Fibroblast of lung (primary cell): ENCODE data around the gene SORCS2. TPM values are rescaled to one million over a fixed set of nuclear protein-coding genes. Genes with fewer than 3 reads are reported as not detected.

Source experiments
- DNase-seq, 2 donors: peaks; one replicate each; pipeline versions ENCODE4 v3.0.0 to v3.0.0-alpha.2; 2010; ENCODE audit warnings: low read depth in 2 of 2
- H2AFZ ChIP-seq: 2 replicates; pipeline ENCODE4 v1.5.1; 2012; ENCODE audit warnings: low read length, control low read depth, inconsistent platforms
- H3K27ac ChIP-seq: 2 replicates; pipeline ENCODE4 v1.5.1; 2011; ENCODE audit warnings: low read length, control low read depth; ENCODE audit not compliant: insufficient read depth
- H3K27me3 ChIP-seq: 2 replicates; pipeline ENCODE4 v1.5.1; 2011; ENCODE audit warnings: mild to moderate bottlenecking, low read length; ENCODE audit not compliant: control insufficient read depth, insufficient read depth
- H3K36me3 ChIP-seq: 2 replicates; pipeline ENCODE4 v1.5.1; 2011; ENCODE audit warnings: low read length; ENCODE audit not compliant: control insufficient read depth, insufficient read depth
- H3K4me1 ChIP-seq: 2 replicates; pipeline ENCODE4 v1.5.1; 2011; ENCODE audit warnings: low read length; ENCODE audit not compliant: control insufficient read depth, insufficient read depth; ENCODE audit errors: extremely low read depth
- H3K4me2 ChIP-seq: 2 replicates; pipeline ENCODE4 v1.5.1; 2011; ENCODE audit warnings: low read length, control low read depth; ENCODE audit not compliant: insufficient read depth; ENCODE audit errors: extremely low read depth
- H3K4me3 ChIP-seq, 4 experiments: fragments of 200-600 bp in 1 of 4; sonication (generic) in 1 of 4; replicated peaks in 1 of 4; 2 replicates each; pipeline ENCODE4 v1.5.1; 2011 to 2016; ENCODE audit warnings: low read length in 4 of 4, low read depth in 3 of 4, mild to moderate bottlenecking in 3 of 4, control low read depth in 2 of 4, inconsistent platforms in 1 of 4, mixed read lengths in 1 of 4; ENCODE audit not compliant: insufficient read depth in 1 of 4; ENCODE audit errors: control extremely low read depth in 1 of 4
- H3K79me2 ChIP-seq: 2 replicates; pipeline ENCODE4 v1.5.1; 2012; ENCODE audit warnings: mild to moderate bottlenecking, low read length, inconsistent platforms; ENCODE audit not compliant: control insufficient read depth, insufficient read depth
- H3K9ac ChIP-seq: 2 replicates; pipeline ENCODE4 v1.5.1; 2011; ENCODE audit warnings: mild to moderate bottlenecking, low read length, control low read depth; ENCODE audit not compliant: insufficient read depth
- H3K9me3 ChIP-seq: 2 replicates; pipeline ENCODE4 v1.5.1; 2012; ENCODE audit warnings: low read depth, low read length; ENCODE audit not compliant: control insufficient read depth, insufficient read depth
- H4K20me1 ChIP-seq: 2 replicates; pipeline ENCODE4 v1.5.1; 2011; ENCODE audit warnings: low read length; ENCODE audit not compliant: control insufficient read depth, insufficient read depth; ENCODE audit errors: extremely low read depth
- CTCF ChIP-seq, 2 donors: IDR thresholded peaks in 1 of 2; conservative IDR thresholded peaks in 1 of 2; 1 replicate in 1 of 2; 2 replicates in 1 of 2; pipeline ENCODE4 v1.5.1; 2011 to 2012; ENCODE audit warnings: low read length in 2 of 2, control low read depth in 1 of 2, inconsistent platforms in 1 of 2, low read depth in 1 of 2, mild to moderate bottlenecking in 1 of 2
- EZH2 ChIP-seq: IDR thresholded peaks from 2 replicates; pipeline ENCODE4 v1.5.1; 2012; ENCODE audit warnings: low read length, control low read depth, mild to moderate bottlenecking; ENCODE audit errors: missing control alignments
- polyA plus RNA-seq, 2 donors: library from polyadenylated mRNA; depleted of rRNA in 1 of 2; stranded (reverse) in 1 of 2; unstranded in 1 of 2; fragments of >200 nt; gene quantifications; 2 replicates each; pipeline ENCODE4 v1.2.1, GENCODE V29; 2011 to 2012; ENCODE audit warnings: missing spikeins in 1 of 2
- total RNA-seq: library from RNA; depleted of rRNA; stranded (reverse); fragments of >200 nt; gene quantifications from 2 replicates; pipeline ENCODE4 v1.2.1, GENCODE V29; 2014

The SORCS2 gene
- total and polyA plus RNA-seq, 2 donors (not counting 1 experiment from before 2014, with no cell fraction given) = 0.17 to 0.41 TPM

DNA sequence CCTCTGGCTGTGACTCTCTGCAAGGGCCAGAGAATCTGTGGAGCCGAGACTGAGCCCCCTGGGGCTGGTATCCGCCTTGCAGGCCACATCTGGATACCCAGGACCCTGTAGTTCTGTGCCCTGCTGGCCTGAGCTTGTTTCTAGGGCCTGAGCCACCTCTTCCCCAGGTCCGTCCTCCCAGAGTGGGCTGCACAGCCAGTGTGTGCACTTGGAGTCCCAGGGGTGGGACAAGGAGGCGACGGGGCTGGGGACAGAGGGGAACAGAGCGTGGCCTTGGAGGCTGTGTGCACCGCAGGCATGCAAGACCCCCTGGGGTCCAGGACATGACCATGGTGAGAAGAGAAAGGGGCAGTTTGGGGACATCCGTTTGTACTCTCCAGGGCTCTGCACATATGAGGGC lies 105.5 kb downstream of the SORCS2 start:
- Histone ChIP-seq H3K4me2 (no peak overlapping the region), H2AFZ (no peak overlapping the region), H3K79me2 (no peaks in the 10 kb centered on the region), H3K27me3 (no peaks in the 10 kb centered on the region), H3K9ac (no peak overlapping the region), H3K27ac (no peak overlapping the region), H3K36me3 (no peaks in the 10 kb centered on the region), H4K20me1 (no peaks in the 10 kb centered on the region), H3K4me1 (no peaks in the 10 kb centered on the region), H3K4me3 (no peak overlapping the region), H3K9me3 (no peaks in the 10 kb centered on the region)
- TF ChIP-seq CTCF (conservative IDR thresholded peaks at IDR 0.05 in 1 of 2, IDR thresholded peaks at IDR 0.05 in 1 of 2; ENCODE audit: low read depth in 1 of 2, low read length in 2 of 2) (no peak), EZH2 (no peak)
- no peak for DNase-seq

DNA sequence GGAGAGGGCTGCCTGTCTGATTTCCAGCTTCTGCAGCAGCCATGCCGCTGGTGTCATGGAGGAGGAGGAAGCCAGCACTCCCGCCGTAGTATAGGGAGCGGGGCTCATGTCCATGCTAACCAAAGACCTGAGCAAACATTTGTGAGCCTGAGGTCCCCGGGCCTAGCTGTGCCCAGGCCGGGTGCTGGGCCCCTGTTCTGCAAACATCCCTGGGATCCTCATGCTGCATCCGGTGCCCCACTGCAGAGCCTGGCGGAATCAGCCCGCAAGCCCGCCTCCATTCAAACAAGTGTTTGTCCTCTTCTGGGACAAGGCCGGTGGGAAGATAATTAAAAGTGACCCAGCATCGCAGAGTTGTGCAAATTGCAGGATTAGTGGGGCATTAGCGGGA lies 106.3 kb downstream of the SORCS2 start:
- Histone ChIP-seq H3K79me2 (no peaks in the 10 kb centered on the region), H3K27ac (no peak overlapping the region), H3K9me3 (no peaks in the 10 kb centered on the region), H3K4me3 (no peak overlapping the region), H3K36me3 (no peaks in the 10 kb centered on the region), H3K4me1 (no peaks in the 10 kb centered on the region), H3K9ac (no peak overlapping the region), H3K4me2 (no peak overlapping the region), H2AFZ (no peak overlapping the region), H4K20me1 (no peaks in the 10 kb centered on the region), H3K27me3 (no peaks in the 10 kb centered on the region)
- TF ChIP-seq CTCF (conservative IDR thresholded peaks at IDR 0.05 in 1 of 2, IDR thresholded peaks at IDR 0.05 in 1 of 2; ENCODE audit: low read depth in 1 of 2, low read length in 2 of 2) (no peak), EZH2 (no peak)
- DNase-seq = no peak

DNA sequence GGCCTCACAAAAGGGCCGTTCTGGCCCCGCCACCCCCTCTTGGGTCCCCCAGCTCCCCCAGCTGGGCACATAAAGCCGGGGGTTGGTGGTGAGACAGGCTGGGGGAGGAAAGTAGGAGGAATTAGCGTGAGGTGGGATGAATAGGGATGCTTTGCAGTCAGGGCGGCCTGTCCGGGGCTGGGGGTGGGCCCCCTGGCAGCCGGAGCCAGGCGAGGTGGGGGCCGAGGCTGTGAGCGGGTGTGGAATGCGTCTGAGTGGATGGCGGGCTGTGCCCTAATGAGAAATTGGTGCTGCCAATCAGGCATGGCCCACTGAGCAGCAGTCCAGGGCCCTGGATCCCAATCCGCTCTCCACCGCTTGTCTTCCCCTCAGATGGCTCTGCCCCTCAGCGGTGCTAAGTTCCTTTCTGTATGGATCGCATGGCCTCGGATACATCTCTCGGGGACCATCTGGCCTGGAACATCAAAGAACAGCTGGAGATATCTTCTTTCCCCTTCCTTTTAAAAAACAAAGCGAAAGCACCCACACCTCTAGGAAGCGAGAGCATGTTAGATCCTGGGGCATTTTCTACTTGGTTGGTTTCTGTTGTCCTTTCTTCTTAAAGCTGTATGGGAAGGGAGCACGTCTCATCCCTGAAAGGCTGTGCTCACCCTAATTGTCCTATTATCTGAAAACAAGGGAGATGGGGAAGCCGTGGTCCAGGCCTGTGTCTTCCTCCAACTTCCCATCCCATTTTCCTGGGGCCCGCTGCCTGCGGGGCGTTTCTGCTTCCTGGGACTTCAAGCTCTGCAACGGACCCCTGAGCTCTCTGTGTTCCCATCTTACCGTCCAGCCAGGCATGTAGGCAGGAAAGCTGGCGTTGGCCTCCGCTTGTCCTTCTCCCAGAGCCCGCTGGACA lies 106.9 kb downstream of the SORCS2 start:
- Histone ChIP-seq H3K9ac (no peak overlapping the region), H3K36me3 (no peaks in the 10 kb centered on the region), H3K9me3 (no peaks in the 10 kb centered on the region), H3K4me2 (no peak overlapping the region), H3K4me3 (no peak overlapping the region), H2AFZ (no peak overlapping the region), H3K27ac (no peak overlapping the region), H3K79me2 (no peaks in the 10 kb centered on the region), H3K27me3 (no peaks in the 10 kb centered on the region), H3K4me1 (no peaks in the 10 kb centered on the region), H4K20me1 (no peaks in the 10 kb centered on the region)
- DNase-seq = no peak
- TF ChIP-seq EZH2 (no peak), CTCF (conservative IDR thresholded peaks at IDR 0.05 in 1 of 2, IDR thresholded peaks at IDR 0.05 in 1 of 2; ENCODE audit: low read depth in 1 of 2, low read length in 2 of 2) (no peak)
